Measurements from ENCODE around the gene NPHP4.

- TF ChIP-seq, protein P1, sequence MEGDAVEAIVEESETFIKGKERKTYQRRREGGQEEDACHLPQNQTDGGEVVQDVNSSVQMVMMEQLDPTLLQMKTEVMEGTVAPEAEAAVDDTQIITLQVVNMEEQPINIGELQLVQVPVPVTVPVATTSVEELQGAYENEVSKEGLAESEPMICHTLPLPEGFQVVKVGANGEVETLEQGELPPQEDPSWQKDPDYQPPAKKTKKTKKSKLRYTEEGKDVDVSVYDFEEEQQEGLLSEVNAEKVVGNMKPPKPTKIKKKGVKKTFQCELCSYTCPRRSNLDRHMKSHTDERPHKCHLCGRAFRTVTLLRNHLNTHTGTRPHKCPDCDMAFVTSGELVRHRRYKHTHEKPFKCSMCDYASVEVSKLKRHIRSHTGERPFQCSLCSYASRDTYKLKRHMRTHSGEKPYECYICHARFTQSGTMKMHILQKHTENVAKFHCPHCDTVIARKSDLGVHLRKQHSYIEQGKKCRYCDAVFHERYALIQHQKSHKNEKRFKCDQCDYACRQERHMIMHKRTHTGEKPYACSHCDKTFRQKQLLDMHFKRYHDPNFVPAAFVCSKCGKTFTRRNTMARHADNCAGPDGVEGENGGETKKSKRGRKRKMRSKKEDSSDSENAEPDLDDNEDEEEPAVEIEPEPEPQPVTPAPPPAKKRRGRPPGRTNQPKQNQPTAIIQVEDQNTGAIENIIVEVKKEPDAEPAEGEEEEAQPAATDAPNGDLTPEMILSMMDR (IDR thresholded peaks at IDR 0.05; ENCODE audit: low read length): no peak
- TF ChIP-seq EZH2 (IDR thresholded peaks at IDR 0.05; ENCODE audit: borderline replicate concordance, low read length): no peak
Measured at GRCh38 chr1:6000444-6001288, 8.4 kb upstream of the NPHP4 start.

Data from OCI-LY1 (cell line).